Endometrium (tissue), 2 donors: ENCODE measurements around the gene SIGLEC7.
"Not testable (repeated sequence)": the region's sequence is repeated elsewhere in the genome, so short reads cannot be mapped to it uniquely, and the experiment has no call there.

Experiments used
- FAIRE-seq: peaks from 2 replicates; lab custom pipeline; 2012; peaks lifted over from hg19 to GRCh38; lab: Jason Lieb, UNC
- donor health status: control.
- donor health status: control.

The SIGLEC7 gene

DNA sequence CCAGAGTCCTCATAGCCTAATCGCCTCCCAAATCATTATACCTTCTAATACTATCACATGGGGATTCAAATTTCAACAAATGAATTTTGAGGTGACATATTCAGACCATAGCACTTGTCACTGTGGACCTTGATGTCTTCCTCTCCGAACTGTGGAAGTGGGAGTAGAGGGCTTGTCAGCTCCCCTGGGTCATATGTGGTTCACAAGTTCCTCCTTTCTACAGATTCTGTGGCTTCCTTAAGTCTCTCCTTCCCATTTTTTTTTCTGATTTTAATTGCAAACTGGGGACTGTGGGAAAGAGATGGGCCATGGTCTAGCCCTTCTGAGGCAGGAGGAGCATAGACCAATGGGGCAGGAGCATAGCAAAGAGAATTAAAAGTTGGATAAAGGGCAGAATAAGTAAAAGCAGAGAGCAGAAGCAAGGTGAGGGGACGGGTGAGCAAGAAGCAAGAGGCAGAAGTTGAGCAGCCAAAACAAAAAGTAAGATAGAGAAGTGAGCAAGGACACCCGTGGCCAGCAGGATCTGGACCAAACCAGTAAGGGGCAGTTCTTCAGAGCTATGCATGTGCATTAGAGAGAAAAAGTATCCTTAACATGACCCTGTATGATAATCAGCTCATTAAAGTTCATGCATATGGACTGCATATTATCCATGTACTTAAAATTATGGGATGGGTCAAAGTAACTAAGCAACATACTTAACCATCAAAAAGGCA, 2.6 kb upstream of the SIGLEC7 start:
- no peak for FAIRE-seq

DNA sequence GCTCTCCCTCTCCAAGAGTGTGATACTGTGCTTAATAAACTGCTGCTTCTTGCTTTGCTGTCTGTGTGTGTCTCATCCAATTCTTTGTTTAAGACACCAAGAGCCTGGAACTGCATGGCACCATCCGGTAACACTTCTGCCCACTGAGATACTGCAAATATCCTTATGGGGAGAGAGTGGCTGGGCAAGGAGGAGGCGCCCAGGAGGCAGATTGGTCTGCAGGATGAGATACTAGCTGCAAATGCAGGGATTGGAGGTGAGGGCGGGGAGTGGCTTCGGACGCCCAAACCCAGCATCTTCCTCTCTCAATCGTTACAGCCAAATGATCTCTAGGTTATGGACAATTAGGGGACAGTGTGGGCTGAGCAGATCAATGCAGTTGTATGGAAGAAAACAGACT, 1.7 kb upstream of the SIGLEC7 start:
- FAIRE-seq: no peak

DNA sequence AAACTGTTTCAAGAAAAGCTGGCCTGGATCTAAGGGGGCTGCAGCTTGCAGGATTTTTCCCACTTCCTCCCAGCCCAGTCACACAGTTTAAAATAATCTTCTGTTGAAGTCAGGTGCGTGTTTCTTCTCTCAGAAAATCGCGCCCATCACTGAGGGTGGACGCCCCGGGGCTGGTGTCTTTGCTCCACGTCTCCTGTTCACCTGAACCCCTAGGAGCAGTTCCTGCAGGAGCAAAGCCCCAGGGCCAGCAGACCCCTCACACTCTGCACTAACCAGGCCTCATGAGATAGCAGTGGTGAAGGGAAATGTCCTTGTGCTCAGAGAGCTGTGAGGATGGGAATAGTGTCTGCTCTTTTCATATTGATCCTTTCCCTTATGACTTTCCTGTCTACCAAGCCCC, 920 bp upstream of the SIGLEC7 start:
- FAIRE-seq: no peak

- not testable (repeated sequence) for FAIRE-seq
Observed at GRCh38 chr19:51142809-51143475, 841 bp downstream of the SIGLEC7 start.

DNA sequence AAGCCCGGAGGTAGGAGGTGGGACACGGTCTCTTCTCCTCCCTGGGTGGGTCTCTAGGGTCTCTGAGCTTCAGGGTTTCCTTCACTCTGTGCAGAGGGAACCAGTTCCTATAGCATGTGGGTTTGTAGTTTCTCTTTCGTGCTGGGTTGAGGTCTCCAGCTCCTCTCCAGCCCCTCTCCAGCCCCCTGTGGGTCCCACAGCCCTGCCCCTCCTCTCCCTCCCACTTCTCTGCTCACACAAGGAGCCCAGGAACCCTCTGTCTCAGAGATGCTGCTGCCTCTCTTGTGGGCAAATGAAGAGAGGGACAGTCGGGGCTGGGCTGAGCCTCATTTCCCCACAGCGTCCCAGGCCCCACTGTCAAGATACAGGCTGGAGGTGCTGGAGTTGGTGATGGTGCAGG, 1.4 kb downstream of the SIGLEC7 start:
- FAIRE-seq: no peak

GRCh38 chr19:51144482-51145045, 2.5 kb downstream of the SIGLEC7 start:
- FAIRE-seq: no peak

GRCh38 chr19:51145916-51146493, 3.9 kb downstream of the SIGLEC7 start:
- FAIRE-seq: no peak

DNA sequence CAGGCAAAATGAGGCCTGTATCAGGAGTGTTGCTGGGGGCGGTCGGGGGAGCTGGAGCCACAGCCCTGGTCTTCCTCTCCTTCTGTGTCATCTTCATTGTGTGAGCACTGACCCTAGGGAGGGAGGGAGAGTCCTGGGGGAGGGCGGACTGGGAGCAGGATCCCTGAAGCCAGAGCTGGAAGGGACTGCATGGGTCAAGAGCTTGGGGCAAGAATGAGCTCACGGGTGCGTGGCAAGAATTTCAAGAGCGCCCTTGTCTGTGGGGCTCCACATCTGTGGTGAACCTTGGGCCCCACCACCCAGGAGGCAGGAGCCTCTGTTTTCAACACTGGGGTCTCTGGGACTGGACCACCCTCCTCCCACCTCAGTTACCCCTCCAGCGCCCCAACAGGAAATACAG, 4.7 kb downstream of the SIGLEC7 start:
- no peak for FAIRE-seq

DNA sequence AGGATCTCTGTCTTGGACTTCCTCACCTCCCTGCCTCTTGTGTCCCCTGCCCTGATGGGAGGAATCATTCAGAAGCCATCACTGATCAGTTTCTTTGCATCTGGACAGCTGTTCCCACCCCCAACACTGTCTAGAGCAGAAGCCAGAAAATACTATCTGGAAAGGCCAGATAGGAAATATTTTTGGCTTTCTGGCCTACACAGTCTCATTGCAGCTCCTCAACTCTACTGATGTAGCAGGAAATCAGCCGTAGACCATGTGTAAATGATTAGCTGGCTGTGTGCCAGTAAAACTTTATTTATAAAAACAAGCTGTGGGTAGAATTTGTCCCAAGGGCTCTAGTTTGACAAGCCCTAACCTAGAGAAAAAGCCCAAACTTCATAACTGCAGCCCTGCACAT, 5.6 kb downstream of the SIGLEC7 start:
- no peak for FAIRE-seq

GRCh38 chr19:51148580-51148979, 6.5 kb downstream of the SIGLEC7 start:
- FAIRE-seq: no peak

DNA sequence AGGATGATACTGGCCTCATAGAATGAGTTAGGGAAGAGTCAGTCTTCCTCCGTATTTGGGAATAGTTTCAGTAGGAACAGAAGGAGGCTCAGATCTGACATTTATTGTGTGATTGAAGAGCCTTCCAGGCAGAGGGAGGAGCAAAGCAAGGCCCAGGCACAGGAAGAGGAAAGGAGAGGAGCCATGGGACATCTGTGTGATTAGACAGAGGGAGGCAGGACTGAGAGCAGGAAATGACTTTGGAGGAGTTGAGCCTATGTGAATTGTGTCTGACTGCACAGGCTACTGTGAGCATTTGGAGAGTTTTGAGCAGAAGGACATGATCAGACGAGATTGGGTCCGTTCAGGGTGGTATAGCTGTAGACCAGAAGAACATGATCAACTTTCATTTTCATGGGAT, 8.5 kb downstream of the SIGLEC7 start:
- no peak for FAIRE-seq

- FAIRE-seq: no peak
Observed at GRCh38 chr19:51156710-51157109, 14.6 kb downstream of the SIGLEC7 start.

DNA sequence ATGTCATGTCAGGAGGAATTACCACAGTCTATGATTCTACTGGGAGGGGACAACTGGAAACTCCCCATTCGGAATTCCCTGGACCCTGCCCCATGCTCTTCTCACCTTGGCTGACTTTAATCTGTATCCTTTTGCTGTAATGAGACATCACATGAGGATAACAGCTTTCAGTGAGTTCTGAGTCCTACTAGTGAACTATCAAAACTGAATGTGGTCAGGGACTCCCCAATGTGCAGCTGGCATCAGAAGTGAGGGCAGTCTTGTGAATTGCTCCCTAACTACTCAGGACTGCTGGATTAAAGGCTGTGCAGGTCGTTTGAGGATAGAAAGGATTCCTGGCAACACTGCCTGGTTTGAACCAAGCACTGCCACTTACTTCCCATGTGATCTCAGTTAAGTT, 15.2 kb downstream of the SIGLEC7 start:
- FAIRE-seq: no peak

DNA sequence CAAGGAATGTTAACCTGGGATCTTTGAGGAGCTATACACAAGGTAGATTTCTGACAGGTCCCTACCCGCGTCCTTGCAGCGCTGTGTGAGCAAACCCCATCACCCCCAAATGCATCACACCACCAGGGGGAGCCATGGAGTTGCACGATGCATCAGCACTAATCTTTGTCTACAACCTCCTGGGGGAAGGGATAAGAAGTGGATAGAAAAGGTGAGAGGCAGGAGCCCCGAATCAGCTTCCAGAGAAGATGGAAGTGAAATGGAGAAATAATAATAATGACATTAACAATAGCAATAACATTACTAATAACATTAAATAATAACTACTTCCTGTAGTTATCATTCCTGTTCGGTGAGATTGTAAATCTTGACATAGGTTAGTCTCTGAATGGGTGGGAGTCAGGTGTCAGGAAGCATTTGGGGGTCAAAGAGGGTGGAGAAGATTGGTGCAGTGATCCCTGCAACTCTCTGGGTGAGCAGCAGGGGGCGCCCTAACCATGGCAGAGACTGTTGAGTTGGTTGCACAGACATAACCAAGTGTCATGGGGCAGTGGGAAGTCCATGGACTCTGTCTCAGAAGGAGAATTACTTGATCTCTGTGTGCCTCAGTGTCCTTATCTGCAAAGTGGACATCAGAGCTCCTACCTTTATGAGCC, 16.5 kb downstream of the SIGLEC7 start:
- FAIRE-seq: no peak

- no peak for FAIRE-seq
Observed at GRCh38 chr19:51159656-51160055, 17.6 kb downstream of the SIGLEC7 start.

- FAIRE-seq: no peak
Observed at GRCh38 chr19:51161266-51161665, 19.2 kb downstream of the SIGLEC7 start.

DNA sequence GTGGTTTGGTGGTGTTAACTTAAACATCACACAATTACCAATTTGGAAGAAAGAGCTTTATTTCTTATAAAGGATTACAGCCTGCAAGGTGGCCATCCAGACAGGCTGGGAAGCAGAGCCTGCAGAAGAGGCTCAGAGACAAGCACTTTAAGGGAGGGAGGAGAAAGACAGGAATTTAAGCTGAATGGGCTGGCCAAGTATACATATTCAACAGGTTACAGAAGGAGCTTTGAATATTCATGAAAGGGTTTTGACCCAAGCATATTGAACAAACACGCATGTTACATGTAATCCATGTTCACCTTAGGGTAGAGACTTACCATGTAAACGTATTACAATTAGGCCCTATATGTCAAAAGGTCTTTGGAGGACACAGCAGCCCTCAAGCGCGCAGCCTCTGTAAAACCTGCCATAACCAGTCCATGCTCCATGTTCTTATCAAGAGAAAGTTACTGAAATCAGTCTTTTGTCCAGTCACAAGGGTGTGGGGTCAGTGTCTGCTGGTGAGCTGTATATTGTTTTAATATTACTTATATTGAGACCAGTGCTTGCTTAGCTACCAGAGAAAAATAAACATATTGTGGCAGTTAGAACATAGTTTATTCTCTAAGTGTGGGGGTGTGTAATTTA, 19.9 kb downstream of the SIGLEC7 start:
- no peak for FAIRE-seq

DNA sequence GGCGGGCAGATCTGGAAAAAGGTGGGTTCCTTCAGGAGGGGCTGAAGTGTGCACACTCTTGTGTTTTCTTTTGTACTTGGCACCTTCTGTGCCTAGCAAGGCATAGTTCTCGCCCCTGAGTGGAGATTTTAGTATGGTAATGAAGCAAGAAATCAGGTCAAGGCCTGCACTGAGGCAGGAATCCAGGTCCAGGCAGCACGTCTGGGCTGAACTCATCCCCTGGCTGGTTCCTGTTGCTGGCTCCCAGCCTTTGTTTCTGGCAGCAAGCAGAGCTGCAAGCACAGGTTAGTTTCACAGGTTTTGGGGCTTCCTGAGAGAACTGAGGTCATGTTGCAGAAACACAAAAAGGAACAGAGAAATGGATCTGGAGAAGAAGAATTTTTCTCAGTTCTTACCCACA, 21.2 kb downstream of the SIGLEC7 start:
- no peak for FAIRE-seq

DNA sequence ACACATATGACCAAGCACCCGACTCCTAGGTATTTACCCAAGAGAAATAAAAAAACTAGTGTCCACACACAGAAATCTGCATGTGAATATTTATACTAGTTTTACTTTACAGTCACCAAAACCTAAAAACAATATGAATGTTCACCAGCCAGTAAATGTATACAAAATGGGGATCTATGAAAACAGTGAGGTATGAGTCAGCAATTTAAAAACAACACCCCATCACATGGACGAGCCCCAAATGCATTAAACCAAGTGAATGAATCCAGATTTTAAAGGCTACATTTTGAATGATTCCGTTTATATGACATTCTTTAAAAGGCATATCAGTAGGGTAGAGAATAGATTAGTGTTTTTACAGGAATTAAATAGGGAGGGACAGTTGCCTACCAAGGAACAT, 22.1 kb downstream of the SIGLEC7 start:
- FAIRE-seq: no peak

- no peak for FAIRE-seq
Observed at GRCh38 chr19:51166846-51167490, 24.9 kb downstream of the SIGLEC7 start.

- FAIRE-seq: no peak
Observed at GRCh38 chr19:51168564-51169282, 26.6 kb downstream of the SIGLEC7 start.
